ENCODE data around the gene PHB1.

The PHB1 gene

DNA sequence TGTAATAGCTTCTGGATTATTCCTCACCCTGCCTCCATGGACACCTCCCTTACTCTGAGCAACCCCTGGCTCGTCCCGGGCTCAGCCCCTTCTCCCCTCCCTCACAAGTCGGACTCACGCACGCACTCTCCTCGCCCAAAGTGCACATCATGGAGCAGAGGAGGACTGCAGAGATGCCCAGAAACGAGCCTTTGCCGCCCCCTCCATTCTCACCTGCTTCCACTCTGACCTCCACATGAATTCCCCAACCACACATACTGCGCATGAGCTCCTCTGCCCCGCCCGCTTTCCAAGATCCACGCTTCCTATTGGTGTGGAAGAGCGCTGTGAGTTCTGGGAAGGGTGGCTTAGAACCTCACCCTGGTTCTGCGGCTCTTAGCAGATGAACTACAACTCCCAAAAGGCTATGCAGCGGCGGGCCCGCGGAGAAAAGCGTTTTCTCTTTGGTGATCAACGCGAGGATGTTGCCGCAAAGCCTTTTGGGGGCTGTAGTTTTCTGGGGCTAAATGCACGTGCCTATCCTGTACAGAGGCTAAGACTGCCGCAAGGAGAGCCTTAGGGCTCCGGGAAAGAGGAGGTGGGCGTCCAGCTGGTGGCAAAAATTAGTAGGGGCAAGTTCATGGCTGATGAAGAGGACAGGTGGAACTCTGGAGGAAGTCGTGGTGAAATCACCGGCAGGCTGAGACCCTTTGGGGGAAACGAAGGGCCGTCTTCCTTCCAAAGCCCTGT lies at the start of gene PHB1:
PHB1 (minus strand) TSS at position 261 of the 729 bp plus-strand sequence. CDS start 1,618 bp downstream, outside the sequence.
- DNase-seq (ENCODE audit: low read depth in 3 of 3) = peak; percentile 86 to 94 (median 91)

DNA sequence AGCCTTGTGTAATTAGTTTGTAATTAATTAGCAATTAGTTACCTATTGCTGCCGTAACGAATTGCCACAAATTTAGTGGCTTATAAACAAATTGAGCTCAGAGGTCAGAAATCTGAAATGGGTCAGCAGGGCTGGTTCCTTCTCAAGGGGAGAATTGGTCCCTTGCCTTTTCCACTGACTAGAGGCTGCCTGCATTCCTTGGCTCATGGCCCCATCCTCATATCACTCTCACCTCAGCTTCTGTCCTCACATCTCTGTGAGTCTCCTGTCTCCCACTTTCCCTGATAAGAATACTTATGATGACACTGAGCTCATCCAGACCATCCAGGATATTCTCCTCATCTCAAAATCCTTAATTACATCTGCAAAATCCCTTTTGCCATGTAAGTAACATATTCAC lies 49.4 kb upstream of the PHB1 start:
- DNase-seq (ENCODE audit: low read depth in 3 of 3) = no peak

DNA sequence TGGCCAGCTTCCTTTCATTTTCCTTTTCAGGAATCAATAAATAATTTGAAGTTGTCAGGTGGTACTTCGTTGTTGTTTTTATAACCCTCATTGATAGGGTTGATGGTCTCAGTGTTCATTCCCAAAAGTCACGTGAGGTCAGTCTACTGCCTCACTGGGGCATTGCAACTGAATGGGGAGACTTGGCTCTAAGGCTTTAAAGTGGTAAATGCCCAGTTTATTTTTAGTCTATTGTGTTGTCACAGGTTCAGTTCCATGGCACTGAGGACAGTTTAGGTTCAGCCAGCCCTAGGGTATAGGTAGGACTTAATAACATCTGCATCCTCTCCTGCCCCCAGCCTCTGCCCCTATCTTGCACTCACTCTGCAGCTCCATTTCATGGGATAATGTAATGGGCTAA lies 46.9 kb upstream of the PHB1 start:
- DNase-seq (ENCODE audit: low read depth in 3 of 3) = no peak

DNA sequence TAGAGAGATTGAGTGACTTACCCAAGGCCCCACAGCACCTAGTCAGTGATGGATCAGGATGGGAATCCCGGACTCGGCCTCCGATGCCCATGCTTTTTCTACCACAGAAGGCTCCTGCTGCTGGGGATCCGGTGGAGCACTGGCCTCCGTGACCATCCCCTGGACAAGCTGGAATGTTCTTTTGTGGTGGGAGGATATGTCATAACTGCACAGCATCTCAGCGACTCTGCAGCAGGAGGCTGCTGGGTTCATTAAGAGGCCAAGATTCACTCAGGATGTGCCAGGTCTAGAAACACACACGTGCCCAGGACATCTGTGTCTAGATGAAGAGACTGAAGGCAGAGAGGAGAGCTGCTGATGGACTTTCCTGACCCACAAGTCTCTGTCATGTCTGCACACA lies 45.7 kb upstream of the PHB1 start:
- no peak for DNase-seq (ENCODE audit: low read depth in 3 of 3)

DNA sequence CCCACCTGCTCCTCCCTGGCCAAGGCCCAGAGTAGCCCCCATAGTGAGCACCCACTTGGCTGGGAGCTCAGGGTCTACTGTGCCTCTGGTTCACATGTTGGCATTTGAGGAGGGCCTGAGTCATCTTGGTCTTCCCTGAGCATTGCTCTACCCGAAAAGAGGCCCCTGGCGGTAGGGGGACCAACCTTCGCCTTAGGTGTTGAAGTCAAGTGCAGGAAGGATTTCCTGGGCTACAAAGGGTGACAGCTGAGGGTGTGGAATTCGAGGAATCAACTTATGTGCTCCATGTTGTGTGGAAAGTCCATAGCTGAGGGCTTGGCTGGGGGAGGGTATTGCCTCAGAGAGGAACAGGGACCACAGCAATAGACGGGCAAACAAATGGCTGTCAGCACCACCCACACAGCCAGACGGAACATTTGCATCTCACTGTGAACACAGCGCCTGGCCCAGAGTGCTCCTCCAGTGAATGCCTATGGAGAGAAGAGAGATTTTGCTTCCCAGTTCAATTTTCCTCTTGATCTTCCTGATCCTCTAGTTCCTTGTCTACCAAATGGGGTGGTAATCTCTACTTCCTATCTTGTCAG lies 44.8 kb upstream of the PHB1 start:
- no peak for DNase-seq (ENCODE audit: low read depth in 3 of 3)

DNA sequence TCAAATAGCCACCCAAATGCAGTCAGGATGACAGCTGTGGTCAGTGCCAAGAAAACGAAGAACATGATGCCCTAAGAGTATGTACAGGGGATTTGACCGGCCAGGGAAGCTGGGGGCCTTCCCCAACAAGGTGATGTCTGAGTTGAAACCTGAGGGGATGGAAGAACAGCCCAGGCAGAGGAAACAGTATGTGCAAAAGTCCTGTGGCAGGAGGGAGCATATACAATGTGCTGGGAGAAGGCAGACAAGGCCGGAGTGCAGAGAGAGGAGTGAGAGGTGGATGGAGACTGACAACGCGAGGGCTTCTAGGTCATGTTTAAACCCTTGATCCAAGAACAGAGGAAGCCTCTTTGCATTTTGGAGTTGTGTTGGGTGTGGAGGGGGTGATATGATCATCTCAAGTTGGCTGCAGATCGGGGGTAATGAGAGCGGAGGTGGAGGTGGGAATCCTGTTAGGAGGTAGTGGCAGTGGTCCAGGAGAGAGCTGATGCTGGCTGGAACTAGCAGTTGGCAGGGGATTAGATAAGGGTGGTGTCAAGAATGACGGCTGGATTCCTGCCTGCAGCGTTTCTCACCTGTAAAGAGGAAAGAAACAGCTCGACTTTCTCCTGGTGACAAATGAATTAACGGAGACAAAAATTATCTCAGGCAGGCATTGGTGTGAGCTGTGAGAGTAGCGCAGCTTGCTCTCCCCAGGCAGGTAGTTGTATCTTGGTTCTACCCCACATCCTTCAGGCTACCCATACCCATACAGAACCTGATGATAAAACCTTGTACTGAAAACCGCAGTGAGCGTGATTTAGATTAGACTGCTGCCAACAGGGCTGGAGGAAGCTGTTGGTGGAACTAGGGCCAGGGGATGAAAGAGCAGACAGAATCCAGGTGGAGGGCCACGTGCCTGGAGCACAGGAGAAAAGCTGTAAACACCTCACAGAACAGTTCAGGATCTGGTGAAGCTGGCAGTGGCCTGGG lies 43.2 kb upstream of the PHB1 start:
- DNase-seq (ENCODE audit: low read depth in 3 of 3) = no peak

DNA sequence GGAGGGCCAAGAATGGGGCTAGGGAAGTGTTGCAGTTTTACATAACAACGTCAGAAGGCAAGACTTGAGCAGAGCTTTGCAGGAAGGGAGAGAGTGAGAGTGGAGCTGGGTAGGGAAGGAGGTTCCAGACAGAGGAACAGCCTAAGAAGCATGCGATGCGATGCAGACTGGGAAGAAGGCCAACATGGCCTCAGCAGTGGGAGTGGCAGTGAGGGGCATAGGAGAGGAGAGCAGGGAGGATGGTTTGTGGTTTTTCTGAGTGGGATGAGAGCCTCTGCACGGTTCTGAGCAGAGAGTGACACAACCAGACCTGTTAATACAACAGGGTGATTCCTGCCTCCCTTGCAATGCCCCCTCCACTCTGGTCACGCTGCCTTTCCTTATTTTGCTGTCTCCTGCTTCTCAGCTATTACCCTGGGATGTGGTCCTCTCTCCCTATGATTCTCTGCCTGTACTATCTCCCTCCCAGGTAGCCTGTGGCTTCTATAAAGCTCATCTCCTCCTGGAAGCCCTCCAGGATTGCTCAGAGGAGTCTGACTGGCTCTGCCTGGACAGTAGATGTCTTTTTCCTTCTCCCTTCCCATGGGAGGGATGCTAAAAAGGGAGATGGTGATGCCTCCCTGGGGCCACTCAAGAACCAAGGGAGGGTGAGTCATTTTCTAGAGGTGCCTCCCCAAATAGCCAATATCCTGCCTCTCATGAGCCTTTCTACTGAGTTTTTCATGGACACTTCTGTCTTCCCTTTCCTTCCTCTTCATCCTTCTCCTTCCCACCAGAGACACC lies 41.7 kb upstream of the PHB1 start:
- no peak for DNase-seq (ENCODE audit: low read depth in 3 of 3)

DNA sequence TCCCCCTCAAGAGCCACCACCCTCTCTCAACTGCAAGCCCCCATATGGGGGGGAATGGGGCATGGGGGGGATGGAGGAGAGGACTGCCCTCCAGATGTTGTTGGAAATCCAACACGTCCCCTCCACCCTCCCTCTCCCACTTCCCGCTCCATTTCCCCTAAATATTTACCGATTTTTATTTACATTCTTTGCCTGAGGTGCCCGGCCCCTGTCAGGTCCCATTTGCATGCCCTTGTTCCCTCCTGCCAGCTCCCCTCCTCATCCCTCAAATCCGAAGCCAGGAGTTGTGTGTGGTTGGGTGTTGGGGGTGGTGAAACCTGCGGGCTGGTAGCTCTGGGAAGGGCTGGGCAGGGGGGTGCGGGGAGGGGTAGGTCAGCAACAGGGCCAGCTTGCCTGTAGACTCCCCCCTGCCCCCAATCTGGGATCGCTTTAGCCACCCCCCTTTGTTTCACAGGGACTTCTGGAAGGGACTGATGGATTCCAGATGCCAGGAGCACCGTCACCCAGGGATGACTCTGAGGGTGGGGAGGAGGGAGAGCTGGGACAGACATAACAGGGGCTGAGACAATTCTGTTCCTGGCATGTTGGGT lies 40.7 kb upstream of the PHB1 start:
- no peak for DNase-seq (ENCODE audit: low read depth in 3 of 3)

DNA sequence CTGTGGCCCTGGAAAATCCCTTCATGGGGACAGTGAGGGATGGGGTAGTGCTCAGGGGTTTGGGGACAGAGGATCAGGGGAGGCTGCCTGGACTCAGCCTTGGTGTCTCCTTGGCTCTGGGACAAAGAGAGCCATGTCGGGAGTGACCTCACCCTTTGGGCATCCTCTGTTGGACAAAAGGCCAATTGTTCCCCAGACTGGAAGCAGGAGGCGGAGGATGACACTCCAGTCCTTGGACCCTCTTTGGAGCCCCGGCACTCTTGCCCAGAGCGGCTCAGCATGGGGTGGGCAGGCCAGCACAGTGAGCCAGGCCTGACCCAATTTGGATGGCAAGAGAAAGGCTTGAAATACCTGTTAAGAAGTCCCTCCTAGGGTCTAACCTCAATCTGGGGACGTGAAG lies 39.4 kb upstream of the PHB1 start:
- DNase-seq (ENCODE audit: low read depth in 3 of 3) = no peak

DNA sequence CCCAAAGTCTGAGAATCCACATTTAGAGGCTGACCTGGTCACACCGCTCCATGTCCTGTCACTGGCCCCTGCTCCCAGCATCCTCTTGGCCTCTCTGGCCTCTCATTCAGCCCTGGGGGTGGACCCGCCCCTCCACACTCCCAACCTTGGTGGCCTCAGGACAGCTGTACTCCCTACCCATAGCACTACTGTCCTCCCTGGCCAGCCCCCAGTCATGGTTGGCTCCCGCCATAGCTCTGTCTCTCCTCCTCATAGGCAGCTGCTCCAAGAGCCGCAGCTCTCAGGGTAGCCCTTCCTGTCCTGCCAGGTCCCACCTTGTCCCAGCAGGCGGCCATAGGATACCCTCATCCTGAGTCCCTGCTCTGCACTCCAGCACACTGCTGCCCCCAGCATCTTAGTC lies 38.0 kb upstream of the PHB1 start:
- DNase-seq (ENCODE audit: low read depth in 3 of 3) = no peak

DNA sequence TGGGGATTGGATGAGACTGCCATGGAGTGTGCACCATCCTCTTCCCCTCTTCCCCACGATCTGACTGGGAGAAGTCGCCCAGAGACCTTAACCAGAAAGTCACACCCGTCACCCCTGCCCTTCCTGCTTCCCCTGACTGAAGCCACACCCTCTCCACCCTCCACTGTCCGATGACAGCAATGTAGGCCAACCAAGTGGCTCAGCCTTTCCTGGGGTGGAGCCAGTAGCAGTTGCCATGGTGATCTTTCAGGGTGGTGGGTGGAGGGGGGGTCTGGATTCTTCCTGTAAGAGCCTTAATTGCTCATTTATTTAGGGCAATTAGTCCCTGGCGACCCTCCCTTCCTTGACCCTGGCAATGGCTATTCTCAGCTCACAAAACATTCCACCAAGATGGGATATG lies 37.5 kb upstream of the PHB1 start:
- no peak for DNase-seq (ENCODE audit: low read depth in 3 of 3)

DNA sequence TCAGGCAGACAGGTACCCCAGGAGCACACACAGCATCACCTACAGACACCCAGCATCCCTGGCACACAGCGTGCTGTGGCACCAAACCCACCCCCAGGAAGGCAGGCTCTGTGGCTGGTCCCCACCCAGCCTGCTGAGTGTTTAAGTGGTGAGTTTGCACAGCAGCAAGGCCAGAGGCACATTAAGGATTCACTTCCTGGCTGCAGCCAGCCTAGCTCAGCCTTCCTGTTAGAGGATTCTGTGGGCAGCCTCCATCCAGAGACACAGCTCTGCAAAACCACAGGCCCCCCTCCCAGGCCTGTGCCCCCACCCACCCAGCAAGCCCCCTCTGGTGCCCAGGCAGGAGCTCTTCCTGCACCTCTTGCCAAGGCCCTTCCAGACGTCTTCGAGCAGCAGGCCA lies 36.1 kb upstream of the PHB1 start:
- DNase-seq (ENCODE audit: low read depth in 3 of 3) = no peak

DNA sequence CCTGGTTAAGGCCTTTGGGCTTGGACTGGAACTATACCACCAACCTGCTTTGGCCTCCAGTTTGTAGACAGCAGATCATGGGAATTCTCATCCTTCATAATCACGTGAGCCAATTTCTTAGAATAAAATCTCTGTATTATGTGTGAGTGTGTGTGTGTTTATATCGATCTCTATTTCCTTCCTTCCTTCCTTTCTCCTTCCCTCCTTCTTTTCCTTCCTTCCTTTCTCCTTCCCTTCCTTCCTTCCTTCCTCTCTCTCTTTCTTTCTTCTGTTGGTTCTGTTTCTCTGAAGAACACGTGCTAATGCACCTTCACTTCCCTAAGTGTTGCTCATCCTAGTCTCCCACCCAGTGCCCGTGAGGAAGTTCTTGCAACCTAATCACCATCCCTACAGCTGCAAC lies 35.5 kb upstream of the PHB1 start:
- no peak for DNase-seq (ENCODE audit: low read depth in 3 of 3)

DNA sequence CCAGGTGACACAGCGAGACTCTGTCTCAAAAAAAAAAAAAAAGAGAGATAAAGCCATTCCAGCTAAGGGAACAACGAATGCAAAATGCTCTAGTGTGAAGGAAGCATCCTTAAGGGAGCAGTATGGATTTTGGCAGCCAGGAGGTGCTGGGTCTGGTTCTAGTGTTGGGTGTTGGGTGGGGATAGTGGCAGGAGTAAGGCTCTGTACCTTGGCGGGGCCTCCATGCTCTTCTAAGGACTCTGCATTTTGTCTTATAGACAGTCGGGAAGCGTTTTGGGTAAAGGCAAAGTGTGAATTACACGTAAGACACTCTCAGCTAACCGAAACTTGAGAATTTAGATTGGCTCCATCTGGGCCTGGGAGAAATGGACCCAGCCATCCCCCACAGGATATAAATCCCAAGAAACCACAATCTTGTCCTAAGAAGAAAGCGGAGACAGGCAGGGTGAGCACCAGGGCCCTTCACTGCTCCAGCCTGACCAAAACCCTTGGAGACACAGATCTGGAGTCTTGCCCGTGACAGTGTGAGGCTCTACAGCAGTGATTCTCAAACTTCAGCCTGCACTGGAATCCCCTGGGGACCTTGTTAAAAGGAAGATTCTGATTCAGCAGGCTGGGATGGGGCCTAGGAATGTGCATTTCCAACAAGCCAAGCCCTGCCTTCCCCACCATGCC lies 33.1 kb upstream of the PHB1 start:
- no peak for DNase-seq (ENCODE audit: low read depth in 3 of 3)

DNA sequence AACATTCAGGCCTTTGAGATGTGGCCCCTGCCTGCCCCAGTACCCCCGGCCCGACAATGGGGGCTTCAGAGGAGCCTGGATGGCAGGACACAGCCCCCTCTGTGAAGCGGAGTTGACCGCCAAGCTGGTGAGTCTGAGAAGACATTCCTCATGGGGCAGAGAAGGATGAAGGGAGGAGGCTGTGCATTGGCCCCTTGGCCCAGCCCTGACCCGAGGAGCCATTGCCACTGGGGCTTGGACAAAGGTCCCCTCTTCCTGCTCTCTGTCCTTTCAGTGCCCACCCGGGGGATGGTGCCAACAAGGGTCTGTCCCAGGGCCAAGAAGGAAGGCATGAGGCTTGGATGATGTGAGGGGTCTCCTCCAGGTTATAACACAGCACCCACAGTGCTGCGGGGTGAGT lies 30.9 kb upstream of the PHB1 start:
- no peak for DNase-seq (ENCODE audit: low read depth in 3 of 3)

DNA sequence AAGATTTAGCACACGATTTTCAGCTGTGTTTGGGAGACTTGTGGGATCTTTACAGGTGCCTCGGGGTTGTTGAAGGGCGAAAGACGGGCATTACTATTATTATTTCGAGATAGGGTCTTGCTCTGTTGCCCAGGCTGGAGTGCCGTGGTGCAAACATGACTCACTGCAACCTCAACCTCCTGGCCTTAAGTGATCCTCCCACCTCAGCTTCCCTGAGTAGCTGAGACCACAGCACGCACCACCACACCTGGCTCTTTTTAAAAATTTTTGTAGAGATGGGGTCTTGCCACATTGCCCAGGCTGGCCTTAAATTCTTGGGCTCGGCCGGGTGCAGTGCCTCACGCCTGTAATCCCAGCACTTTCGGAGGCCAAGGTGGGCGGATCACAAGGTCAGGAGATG lies 29.7 kb upstream of the PHB1 start:
- DNase-seq (ENCODE audit: low read depth in 3 of 3) = no peak

DNA sequence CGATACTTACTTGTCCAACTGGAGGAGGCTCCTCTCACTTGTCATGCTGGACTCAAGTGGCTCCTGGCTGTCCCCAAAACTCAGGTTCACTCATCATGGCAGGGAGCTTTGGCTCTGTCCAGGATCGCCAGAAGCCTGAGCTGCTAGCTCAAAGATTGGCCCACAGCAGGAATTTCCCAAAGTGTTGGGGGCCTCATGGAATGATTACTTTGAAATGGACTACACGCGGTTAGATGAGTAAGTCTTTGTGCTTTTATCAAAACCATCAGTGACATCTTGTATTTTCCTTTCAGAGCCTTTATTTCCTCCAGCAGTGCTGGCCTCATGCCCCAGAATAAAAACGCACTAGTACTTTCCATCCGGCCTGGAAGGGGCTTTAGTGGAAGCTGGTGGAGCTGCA lies 29.2 kb upstream of the PHB1 start:
- DNase-seq (ENCODE audit: low read depth in 3 of 3) = no peak

DNA sequence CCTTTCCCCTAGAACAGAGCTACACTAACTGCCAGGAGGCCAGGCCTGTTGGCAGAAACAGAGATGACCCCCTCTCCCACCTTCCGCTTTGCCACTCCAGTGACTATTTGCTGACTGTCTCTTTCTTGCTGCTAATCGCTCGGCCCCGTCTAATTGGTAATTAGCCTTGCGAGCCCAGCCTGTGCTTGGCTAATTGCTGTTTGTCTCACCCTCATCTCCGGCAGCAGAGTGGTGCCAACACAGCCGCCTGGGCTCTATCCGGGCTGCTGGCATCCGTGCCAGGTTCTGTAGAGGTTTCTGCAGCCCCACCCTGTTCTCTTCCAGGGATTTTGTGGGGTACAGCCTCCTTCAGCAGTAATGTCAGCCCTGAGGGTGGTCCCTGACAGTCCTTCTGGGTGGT lies 27.4 kb upstream of the PHB1 start:
- no peak for DNase-seq (ENCODE audit: low read depth in 3 of 3)

DNA sequence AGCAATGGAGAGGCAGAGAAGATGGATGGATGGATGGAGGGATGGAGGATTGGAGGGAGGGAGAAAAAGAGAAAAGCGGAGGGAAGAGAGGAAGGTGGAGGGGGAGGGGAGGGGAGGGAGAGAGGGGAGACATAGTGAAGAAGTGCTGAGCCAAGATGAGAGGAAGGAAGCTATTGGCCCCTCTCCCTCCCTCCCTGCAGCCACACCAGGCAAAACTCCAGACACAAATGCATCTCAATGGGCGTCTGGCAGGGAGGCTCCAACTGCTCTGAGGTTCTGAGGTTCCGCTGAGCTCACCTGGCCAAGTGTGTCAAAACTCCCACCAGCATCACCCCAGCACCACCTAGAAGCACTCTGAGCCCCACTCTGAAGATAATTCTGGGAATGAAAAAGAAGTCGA lies 26.9 kb upstream of the PHB1 start:
- no peak for DNase-seq (ENCODE audit: low read depth in 3 of 3)

DNA sequence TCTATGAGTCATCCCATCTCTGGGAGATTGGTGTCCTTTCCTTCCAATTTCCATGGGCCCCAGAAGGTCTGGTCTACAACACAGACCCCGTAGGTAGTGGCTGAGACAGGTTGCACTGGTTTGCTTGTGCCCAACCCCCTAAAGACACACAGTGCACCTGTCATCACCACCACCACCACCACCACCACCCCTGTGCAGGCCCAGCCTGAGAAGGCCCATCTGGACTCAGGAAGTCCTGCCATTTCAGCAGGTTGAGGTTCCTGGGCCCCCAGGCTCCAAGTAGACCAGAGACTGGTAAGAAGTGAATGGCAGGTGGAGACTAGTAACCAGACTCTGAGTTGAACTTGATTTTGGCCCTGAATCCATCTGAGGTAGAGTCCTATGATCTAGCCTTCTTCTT lies 25.9 kb upstream of the PHB1 start:
- no peak for DNase-seq (ENCODE audit: low read depth in 3 of 3)
